OCI-LY1 (cell line): ENCODE measurements around the gene GLMN.

Source experiments
- H2AFZ ChIP-seq: fragments of 200-600 bp; sonication (generic), shearing (Covaris generic); 2 replicates; pipeline ENCODE4 v1.6.0; 2014; ENCODE audit warnings: antibody characterized with exemption, mild to moderate bottlenecking, low read length
- H3F3A ChIP-seq: fragments of 200-600 bp; sonication (generic), shearing (Covaris generic); 2 replicates; pipeline ENCODE4 v1.6.0; 2014; ENCODE audit warnings: mild to moderate bottlenecking, antibody characterized with exemption, low read length, moderate library complexity; ENCODE audit not compliant: insufficient read depth
- H3K27ac ChIP-seq: fragments of 200-600 bp; sonication (generic); 2 replicates; pipeline ENCODE4 v1.5.1; 2014; ENCODE audit warnings: low read length, mixed run types, mild to moderate bottlenecking, low read depth; ENCODE audit not compliant: poor library complexity, severe bottlenecking
- H3K27me3 ChIP-seq: fragments of 200-600 bp; sonication (generic); 2 replicates; pipeline ENCODE4 v1.6.0; 2014; ENCODE audit warnings: antibody characterized with exemption, mild to moderate bottlenecking, low read length, moderate library complexity; ENCODE audit not compliant: insufficient read depth
- H3K36me3 ChIP-seq: fragments of 200-600 bp; sonication (generic); 2 replicates; pipeline ENCODE4 v1.6.1; 2014; ENCODE audit warnings: mild to moderate bottlenecking, antibody characterized with exemption, low read length, moderate library complexity, mixed read lengths; ENCODE audit not compliant: insufficient read depth
- H3K4me1 ChIP-seq: fragments of 200-600 bp; sonication (generic); 2 replicates; pipeline ENCODE4 v1.5.1; 2014; ENCODE audit warnings: mild to moderate bottlenecking, low read length, moderate library complexity; ENCODE audit not compliant: insufficient read depth, severe bottlenecking
- H3K4me2 ChIP-seq: fragments of 200-600 bp; sonication (generic), shearing (Covaris generic); 2 replicates; pipeline ENCODE4 v1.6.1; 2014; ENCODE audit warnings: low read length
- H3K4me3 ChIP-seq: fragments of 200-600 bp; sonication (generic); 2 replicates; pipeline ENCODE4 v1.5.1; 2014; ENCODE audit warnings: low read length, low read depth, mild to moderate bottlenecking, mixed read lengths; ENCODE audit not compliant: poor library complexity, severe bottlenecking
- H3K79me2 ChIP-seq: fragments of 200-600 bp; shearing (Covaris generic); 2 replicates; pipeline ENCODE4 v1.6.1; 2016; ENCODE audit warnings: mixed run types, low read length, mixed read lengths; ENCODE audit not compliant: insufficient read depth
- H3K9ac ChIP-seq: fragments of 200-600 bp; sonication (generic), shearing (Covaris generic); 2 replicates; pipeline ENCODE4 v1.6.1; 2014; ENCODE audit warnings: mild to moderate bottlenecking, low read length, mixed read lengths
- H3K9me2 ChIP-seq: fragments of 200-600 bp; sonication (generic), shearing (Covaris generic); 2 replicates; pipeline ENCODE4 v1.6.1; 2014; ENCODE audit warnings: low read depth, mild to moderate bottlenecking, low read length, mixed read lengths
- H3K9me3 ChIP-seq: fragments of 200-600 bp; shearing (Covaris generic); 2 replicates; pipeline ENCODE4 v1.6.1; 2014; ENCODE audit warnings: low read length, mixed read lengths
- H4K20me1 ChIP-seq: fragments of 200-600 bp; sonication (generic), shearing (Covaris generic); 2 replicates; pipeline ENCODE4 v1.6.0; 2016; ENCODE audit warnings: mild to moderate bottlenecking, low read length; ENCODE audit not compliant: insufficient read depth
- CTCF ChIP-seq: fragments of 200-600 bp; sonication (generic), shearing (Covaris generic); IDR thresholded peaks from 2 replicates; pipeline ENCODE4 v1.5.1; 2017; ENCODE audit warnings: mild to moderate bottlenecking, antibody characterized with exemption, low read length, moderate library complexity, mixed read lengths
- EZH2 ChIP-seq: fragments of 200-600 bp; sonication (generic), shearing (Covaris generic); IDR thresholded peaks from 2 replicates; pipeline ENCODE4 v1.8.0; 2017; ENCODE audit warnings: borderline replicate concordance, mixed run types, mild to moderate bottlenecking, antibody characterized with exemption, low read length, moderate library complexity, mixed read lengths

Gene GLMN

GRCh38 chr1:92315766-92316599 is 17.2 kb upstream of the GLMN start:
- H3K27me3 ChIP-seq, result no peaks in the 10 kb centered on the region
- H3K9me3 ChIP-seq, result no peaks in the 10 kb centered on the region
- no peak overlapping the region for H3K4me2 ChIP-seq
- no peak overlapping the region for H3K9ac ChIP-seq
- no peaks in the 10 kb centered on the region for H4K20me1 ChIP-seq
- H3K4me1 ChIP-seq, result no peaks in the 10 kb centered on the region
- H3K36me3 ChIP-seq, result peaks cover 18% of the 10 kb centered on the region
- H3K9me2 ChIP-seq, result no peaks in the 10 kb centered on the region
- TF ChIP-seq CTCF (0 out of 2 replicates have a peak, but pooled peaks have one; percentile 8), EZH2 (no peak)
- H3K4me3 ChIP-seq, result no peak overlapping the region
- no peaks in the 10 kb centered on the region for H3F3A ChIP-seq
- no peak overlapping the region for H2AFZ ChIP-seq
- no peaks in the 10 kb centered on the region for H3K79me2 ChIP-seq
- no peak overlapping the region for H3K27ac ChIP-seq

- TF ChIP-seq CTCF (no peak), EZH2 (no peak)
- Histone ChIP-seq H3K9me3 (no peaks in the 10 kb centered on the region), H2AFZ (no peak overlapping the region), H3K79me2 (no peaks in the 10 kb centered on the region), H3F3A (no peaks in the 10 kb centered on the region), H3K4me2 (no peak overlapping the region), H3K4me1 (no peaks in the 10 kb centered on the region), H3K4me3 (no peak overlapping the region), H4K20me1 (no peaks in the 10 kb centered on the region), H3K36me3 (peaks cover 13% of the 10 kb centered on the region), H3K9ac (no peak overlapping the region), H3K27ac (no peak overlapping the region), H3K27me3 (no peaks in the 10 kb centered on the region), H3K9me2 (no peaks in the 10 kb centered on the region)
These were observed 15.2 kb upstream of the GLMN start for GRCh38 chr1:92314024-92314423.

GRCh38 chr1:92310185-92310597 is 11.4 kb upstream of the GLMN start:
- Histone ChIP-seq H3K9me2 (no peaks in the 10 kb centered on the region), H3K4me1 (no peaks in the 10 kb centered on the region), H3K9me3 (no peaks in the 10 kb centered on the region), H3K4me3 (no peak overlapping the region), H4K20me1 (no peaks in the 10 kb centered on the region), H3K4me2 (no peak overlapping the region), H3K27me3 (no peaks in the 10 kb centered on the region), H3K79me2 (no peaks in the 10 kb centered on the region), H3K36me3 (peaks cover 39% of the 10 kb centered on the region), H3K9ac (no peak overlapping the region), H3F3A (no peaks in the 10 kb centered on the region), H2AFZ (no peak overlapping the region), H3K27ac (no peak overlapping the region)
- TF ChIP-seq CTCF (peak; percentile 77), EZH2 (no peak)
